ENCODE results near the gene ZG16B.

The ZG16B gene

DNA sequence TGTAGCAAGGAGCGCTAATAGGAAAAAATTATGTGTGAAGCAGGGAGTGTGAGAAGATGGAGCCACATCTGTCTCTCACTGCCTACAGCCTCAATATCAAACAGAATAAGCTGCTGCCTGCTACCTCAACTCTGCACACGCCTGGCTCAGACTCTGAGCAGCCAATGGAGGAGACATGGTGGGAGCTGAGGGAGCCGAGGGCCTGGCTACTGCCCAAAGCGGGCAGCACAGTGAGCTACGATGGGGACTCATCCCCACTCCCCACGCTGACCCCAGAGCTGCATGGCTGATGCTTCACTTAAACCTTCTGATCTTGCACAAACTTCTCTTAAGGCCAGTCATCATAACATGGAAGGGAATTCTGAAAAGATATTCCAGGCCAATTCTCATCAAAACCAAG lies 41.8 kb downstream of the ZG16B start:
- DNase-seq = no peak

DNA sequence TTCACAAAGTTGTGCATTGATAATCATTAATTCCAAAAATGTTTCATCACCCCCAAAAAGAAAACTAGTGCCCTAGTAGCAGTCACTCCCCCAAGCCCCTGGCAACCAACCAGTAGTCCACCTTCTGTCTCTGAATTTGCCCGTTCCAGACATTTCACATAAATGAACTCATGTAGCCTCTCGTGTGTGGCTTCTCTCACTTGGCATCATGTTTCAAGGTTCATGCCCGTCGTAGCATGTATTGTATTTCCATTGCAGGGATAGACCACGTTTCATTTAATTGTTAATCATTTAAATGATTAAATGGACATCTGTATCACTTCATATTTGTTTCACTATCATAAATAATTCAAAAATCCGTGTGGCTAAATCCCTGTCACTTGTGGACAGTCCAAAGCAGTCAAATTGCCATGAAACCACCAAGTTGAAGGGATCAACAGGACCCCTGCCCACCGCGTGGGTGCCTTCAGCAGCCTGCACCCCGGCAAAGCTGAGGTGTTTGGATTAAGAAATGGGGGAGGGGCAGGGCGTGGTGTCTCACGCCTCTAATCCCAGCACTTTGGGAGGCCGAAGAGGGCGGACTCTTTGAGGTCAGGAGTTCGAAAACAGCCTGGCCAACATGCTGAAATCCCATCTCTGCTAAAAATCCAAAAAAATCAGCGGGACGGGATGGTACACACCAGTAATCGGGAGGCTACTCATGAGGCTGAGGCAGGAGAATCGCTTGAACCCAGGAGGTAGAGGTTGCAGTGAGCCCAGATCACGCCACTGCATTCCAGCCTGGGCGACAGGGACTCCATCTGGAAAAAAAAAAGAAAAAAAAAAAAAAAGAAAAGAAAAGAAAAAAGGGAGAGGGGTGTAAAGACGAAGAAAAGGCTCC lies 44.2 kb downstream of the ZG16B start:
- no peak for DNase-seq

DNA sequence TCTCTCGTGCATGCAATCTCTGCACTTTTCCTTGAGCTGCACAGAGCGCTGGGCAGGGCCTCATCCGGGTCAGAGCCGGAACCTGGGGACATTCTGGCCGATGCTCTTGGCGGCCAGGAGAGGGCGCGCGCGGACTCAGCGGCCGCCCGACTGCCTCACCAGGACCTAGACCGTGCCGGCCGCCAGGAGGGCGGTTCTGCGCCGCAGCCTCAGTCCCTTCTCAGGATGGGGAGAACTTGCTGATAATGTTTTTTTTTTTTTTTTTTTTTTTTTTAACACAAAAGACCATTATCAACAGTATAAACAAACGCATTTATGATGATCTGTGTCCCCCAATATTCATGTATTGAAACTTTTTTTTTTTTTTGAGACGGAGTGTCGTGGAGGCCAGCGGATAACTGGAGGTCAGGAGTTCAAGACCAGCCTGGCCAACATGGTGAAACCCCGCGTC lies 44.8 kb downstream of the ZG16B start:
- DNase-seq = peak; percentile 82

DNA sequence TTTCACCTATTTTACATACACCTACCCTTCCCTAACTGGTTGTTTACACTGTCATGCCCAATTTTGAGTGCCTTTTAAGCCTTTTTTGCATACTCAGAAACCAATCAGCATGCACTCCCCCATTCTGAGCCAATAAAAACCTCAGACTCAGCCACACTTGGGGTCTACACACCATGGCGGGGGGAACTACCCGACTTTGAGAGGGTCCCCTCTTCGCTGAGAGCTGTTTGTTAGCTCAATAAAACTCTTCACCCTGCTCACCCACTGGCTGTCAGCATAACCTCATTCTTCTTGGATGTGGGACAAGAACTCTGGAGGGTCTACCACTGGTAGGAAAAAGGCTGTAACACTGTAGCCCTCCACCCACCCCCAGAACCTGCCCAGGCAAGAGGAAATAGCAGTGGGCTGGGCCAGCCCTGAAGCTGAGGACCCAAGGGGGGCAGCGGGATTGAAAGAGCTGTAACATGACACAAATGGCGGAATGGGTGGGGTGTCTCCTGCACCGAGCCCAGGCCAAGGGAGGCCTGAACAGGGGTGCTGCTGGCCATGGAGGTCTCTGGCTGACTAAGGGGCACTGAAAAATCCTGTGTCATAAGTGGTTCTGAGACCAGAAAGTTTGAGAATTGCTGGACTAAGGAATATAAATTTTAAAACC lies 49.9 kb downstream of the ZG16B start:
- DNase-seq = no peak

All from inflammatory macrophage treated with lipopolysaccharide for 4 hours (primary cell).